HG03159 (cell line): ENCODE measurements around the gene RHOG.
"Not testable (repeated sequence)": the region's sequence is repeated elsewhere in the genome, so short reads cannot be mapped to it uniquely, and the experiment has no call there.

Experiments
- ATAC-seq: cut with Tn5 transposase; IDR thresholded peaks from one replicate; pipeline ENCODE4 v1.9.1; 2021; ENCODE audit warnings: mild to moderate bottlenecking, moderate library complexity; ENCODE audit not compliant: unreplicated experiment

The RHOG gene

GRCh38 chr11:3840870-3841425 is at the start of gene RHOG:
Gene RHOG, minus strand, starts transcription at chr11:3840959. Its CDS starts 12,821 bp downstream, at chr11:3828138.
- peak; percentile 44 for ATAC-seq

- ATAC-seq = no peak
These were observed 49.3 kb upstream of the RHOG start for GRCh38 chr11:3890014-3890413.

GRCh38 chr11:3888876-3889275 is 48.1 kb upstream of the RHOG start:
- ATAC-seq = no peak

GRCh38 chr11:3886985-3887384 is 46.2 kb upstream of the RHOG start:
- no peak for ATAC-seq

- ATAC-seq = no peak
These were observed 45.1 kb upstream of the RHOG start for GRCh38 chr11:3885855-3886254.

GRCh38 chr11:3882655-3883054 is 41.9 kb upstream of the RHOG start:
- no peak for ATAC-seq

GRCh38 chr11:3880724-3881123 is 40.0 kb upstream of the RHOG start:
- ATAC-seq = no peak

- ATAC-seq = no peak
These were observed 39.3 kb upstream of the RHOG start for GRCh38 chr11:3879967-3880542.

GRCh38 chr11:3879216-3879966 is 38.6 kb upstream of the RHOG start:
- ATAC-seq = no peak

GRCh38 chr11:3878258-3878584 is 37.5 kb upstream of the RHOG start:
- no peak for ATAC-seq

- no peak for ATAC-seq
These were observed 36.9 kb upstream of the RHOG start for GRCh38 chr11:3877364-3878257.

- ATAC-seq = no peak
These were observed 35.9 kb upstream of the RHOG start for GRCh38 chr11:3876613-3877012.

- no peak for ATAC-seq
These were observed 33.1 kb upstream of the RHOG start for GRCh38 chr11:3873712-3874349.

- ATAC-seq = peak; percentile 70
These were observed 26.7 kb upstream of the RHOG start for GRCh38 chr11:3867209-3868091.

GRCh38 chr11:3866836-3867208 is 26.1 kb upstream of the RHOG start:
- ATAC-seq = no peak

- ATAC-seq = peak; percentile 35
These were observed 25.4 kb upstream of the RHOG start for GRCh38 chr11:3866206-3866605.

GRCh38 chr11:3865388-3866193 is 24.8 kb upstream of the RHOG start:
- no peak for ATAC-seq

- ATAC-seq = no peak
These were observed 20.9 kb upstream of the RHOG start for GRCh38 chr11:3861683-3862082.

GRCh38 chr11:3860898-3861393 is 20.2 kb upstream of the RHOG start:
- ATAC-seq = not testable (repeated sequence)
